GM21381 (cell line): ENCODE data around the gene PHLPP1.
A peak's percentile ranks its signal among the peaks of the same experiment; 100 is the strongest.
"Not testable (repeated sequence)": the region's sequence is repeated elsewhere in the genome, so short reads cannot be mapped to it uniquely, and the experiment has no call there.

ENCODE experiments used
- ATAC-seq: cut with Tn5 transposase; IDR thresholded peaks from one replicate; pipeline ENCODE4 v1.9.1; 2021; ENCODE audit warnings: mild to moderate bottlenecking, moderate library complexity; ENCODE audit not compliant: unreplicated experiment

PHLPP1 gene

GRCh38 chr18:62880673-62881364, 165.5 kb downstream of the PHLPP1 start:
- ATAC-seq: no peak

GRCh38 chr18:62881509-62882016, 166.2 kb downstream of the PHLPP1 start:
- ATAC-seq: no peak

DNA sequence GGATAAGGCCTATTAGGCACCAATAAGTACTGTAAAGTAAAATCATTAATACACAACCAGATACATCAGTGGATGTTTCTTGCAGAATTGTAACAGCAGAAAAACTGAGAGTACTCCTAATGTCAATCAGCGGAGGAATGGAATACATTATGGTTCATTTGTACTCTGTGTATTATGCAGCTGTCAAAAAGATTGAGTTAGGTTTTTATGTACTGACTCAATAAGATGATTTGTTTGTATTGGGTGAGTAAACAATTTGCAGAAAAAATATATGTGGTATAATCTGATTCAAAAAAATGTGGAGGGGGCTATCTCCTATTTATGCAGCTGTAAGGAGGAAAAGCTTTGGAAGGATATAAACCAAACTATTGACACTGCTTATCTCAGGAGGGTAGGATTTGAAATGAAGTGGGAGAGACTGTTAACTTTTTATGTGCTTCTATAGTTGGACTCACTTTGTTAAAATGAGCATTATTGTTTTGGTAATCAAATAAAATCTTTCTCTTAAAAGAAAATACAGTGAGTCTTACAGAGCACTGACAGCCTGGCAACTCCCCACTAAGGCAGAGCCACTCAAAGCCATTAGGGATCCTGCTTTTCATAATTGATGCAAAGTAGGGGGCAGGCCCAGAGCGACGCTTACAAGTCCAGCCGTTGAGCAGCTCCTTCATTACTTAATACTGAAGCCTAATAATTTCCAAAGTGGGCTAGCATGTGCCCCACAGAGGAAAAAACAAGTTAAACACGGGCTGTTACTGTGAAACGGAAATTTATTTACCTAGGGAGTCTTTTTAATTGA, 168.8 kb downstream of the PHLPP1 start:
- no peak for ATAC-seq

- ATAC-seq: no peak
Observed at GRCh38 chr18:62885804-62886203, 170.5 kb downstream of the PHLPP1 start.

DNA sequence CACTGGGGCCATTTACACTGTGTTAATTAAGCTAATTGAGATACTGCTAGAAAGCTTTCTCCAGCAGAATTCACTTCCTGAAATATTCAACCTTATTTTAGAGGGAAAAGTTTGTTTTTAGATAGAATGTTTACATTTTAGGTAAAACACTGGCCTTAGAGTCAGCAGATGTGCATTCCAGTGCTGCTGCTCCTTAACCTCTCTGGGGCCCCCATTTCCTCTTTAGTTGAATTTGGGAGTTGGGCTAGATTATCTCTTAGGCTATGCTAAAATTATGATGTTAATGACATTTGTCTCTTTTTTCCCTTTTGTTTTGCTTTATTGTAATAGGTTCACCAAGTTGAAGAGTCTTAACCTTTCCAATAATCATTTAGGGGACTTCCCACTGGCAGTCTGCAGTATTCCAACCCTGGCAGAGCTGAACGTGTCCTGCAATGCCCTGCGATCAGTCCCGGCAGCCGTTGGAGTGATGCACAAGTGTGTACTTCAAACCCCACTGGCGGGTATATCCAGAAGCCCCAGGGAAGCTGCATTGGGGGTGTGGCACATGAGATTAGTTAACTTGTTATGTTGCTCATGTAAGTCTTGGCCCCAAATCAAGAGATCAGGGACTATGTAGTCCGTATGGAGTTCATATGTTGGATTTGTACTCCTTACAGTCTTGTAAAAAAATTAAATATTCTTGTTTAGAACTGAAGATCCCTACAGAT, 179.5 kb downstream of the PHLPP1 start:
- no peak for ATAC-seq

DNA sequence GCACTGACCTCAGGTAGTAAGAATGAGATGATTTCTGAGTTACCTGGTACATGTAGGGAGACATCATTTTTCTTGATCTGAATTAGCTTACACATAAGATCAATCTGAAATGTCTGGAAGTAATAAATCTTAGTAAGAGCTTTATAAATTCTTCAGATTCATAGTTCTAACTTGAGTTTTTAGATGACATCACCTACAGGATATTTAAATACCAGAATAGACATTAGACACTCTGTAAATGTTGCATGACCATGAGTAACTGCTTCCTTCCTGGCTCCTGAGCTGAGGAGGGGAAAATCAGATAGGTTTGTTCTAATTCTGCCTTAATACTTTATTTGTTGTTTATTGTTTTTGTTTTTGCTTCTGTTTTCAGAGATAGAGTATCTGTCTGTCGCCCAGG, 181.8 kb downstream of the PHLPP1 start:
- ATAC-seq: no peak

GRCh38 chr18:62898359-62898758, 183.0 kb downstream of the PHLPP1 start:
- ATAC-seq: peak; percentile 90

- ATAC-seq: no peak
Observed at GRCh38 chr18:62899534-62899933, 184.2 kb downstream of the PHLPP1 start.

- no peak for ATAC-seq
Observed at GRCh38 chr18:62900132-62900883, 185.0 kb downstream of the PHLPP1 start.

GRCh38 chr18:62902776-62903175, 187.4 kb downstream of the PHLPP1 start:
- no peak for ATAC-seq

- no peak for ATAC-seq
Observed at GRCh38 chr18:62904396-62905285, 189.3 kb downstream of the PHLPP1 start.

- ATAC-seq: no peak
Observed at GRCh38 chr18:62912885-62913284, 197.5 kb downstream of the PHLPP1 start.

DNA sequence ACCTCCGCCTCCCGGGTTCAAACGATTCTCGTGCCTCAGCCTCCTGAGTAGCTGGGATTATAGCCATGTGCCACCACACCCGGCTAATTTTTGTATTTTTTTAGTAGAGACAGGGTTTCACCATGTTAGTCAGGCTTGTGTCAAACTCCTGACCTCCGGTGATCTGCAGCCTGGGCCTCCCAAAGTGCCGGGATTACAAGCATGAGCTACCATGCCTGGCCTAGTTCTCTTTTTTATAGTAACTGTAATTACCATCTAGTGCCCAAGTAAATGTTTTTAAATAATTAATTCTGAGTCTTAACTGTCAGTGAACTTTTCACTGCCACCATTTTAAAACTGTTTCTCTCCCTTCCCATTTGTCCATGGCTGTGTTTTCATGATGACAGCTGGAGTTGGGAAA, 198.5 kb downstream of the PHLPP1 start:
- ATAC-seq: not testable (repeated sequence)

GRCh38 chr18:62914871-62915392, 199.6 kb downstream of the PHLPP1 start:
- no peak for ATAC-seq

GRCh38 chr18:62918361-62918760, 203.0 kb downstream of the PHLPP1 start:
- ATAC-seq: no peak

GRCh38 chr18:62919109-62919838, 203.9 kb downstream of the PHLPP1 start:
- no peak for ATAC-seq

DNA sequence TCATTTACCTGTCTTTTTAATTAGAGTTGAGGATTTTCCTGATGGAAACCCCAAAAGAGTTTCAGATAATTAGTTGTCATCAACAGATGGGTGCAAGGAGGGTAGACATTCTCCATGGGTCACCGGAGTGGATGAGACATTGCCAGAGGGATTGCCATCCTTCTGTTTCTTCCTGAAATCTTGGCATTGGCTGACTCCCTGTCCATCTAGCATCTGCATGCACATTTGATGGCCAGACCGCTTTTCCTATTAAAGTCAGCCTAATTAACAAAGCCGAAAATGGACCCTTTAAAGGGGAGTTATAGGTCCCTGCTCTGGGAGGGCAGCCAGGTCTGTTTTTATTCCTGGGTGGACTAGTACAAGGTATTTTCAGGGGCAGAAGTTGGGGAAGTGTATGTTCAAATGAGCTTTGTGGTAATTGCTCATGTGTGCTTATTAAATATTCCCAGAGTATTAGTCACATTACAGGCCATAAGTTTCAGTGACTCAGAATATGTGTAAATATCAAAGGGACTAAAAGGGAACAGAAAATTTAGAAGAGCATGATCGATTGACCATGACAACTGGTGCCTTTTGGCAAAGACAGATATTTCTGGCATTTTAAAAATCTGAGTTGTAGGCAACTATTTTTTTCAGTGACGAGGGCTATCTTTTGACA, 209.8 kb downstream of the PHLPP1 start:
- ATAC-seq: no peak

DNA sequence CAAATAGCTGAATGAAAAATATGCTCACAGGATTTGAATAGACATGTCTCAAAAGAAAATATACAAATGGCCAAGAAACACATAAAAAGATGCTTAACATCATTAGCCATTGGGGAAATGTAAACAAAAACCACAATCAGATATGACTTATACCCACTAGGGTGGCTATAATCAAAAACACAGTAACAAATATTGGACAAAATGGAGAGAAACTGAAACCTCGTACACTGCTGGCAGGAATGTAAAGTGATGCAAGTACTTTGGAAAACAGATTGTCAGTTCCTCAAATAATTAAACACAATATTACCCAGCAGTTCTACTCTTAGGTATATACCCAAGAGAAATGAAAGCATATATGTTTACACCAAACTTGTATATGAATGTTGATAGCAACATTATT, 213.0 kb downstream of the PHLPP1 start:
- no peak for ATAC-seq
